Hypothalamus (tissue), 51 donors: ENCODE measurements around the gene NEUROD4.
"Not testable (repeated sequence)": the region's sequence is repeated elsewhere in the genome, so short reads cannot be mapped to it uniquely, and the experiment has no call there.

Experiments used
- DNase-seq, 51 donors: peaks; one replicate each; lab custom pipeline; 2025; lab: John Stamatoyannopoulos, UW

The NEUROD4 gene

DNA sequence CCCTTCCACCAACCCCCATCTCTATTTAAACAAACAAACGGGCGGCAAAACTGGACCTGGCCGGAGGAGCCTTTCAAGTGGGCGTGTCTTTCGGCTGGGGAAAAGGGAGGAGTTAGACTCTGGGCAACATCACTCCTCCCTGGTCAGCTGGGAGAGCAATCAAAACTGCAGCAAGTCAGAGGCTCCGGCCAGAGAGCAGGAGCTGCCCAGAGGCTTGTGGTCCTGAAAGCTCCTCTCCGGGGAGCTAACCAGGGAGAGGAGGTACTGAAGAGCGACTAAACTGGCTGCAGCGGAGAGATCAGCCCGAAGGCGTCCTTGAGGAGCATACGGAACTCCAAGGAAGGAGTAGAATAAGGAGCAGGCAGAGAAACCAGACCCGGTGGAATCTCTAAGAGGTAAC, at the start of gene NEUROD4:
NEUROD4 (plus strand) TSS at position 191 of the 400 bp plus-strand sequence. CDS start 6,466 bp downstream, outside the sequence.
- DNase-seq, result peak in 18 of 51 donors; percentile 2 to 43 (median 7)

DNA sequence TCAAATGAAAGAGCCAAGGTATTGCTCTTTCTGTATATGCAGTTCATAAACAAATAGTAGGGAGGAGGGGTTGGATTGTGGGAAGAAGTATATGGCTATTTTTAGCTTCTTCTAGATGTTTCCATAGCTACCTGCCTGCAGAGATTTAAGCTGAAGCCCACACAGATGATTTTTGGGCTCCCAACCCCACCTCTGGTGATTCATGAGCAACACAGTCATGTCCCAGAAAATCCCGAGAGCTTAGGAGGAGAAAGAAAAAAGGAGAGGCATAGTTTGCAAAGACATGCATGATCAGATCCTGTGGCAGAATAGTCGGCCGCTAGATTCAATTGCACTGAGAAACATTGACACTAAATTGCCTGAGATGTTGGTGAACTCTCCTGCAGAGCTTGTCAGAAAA, 49.0 kb upstream of the NEUROD4 start:
- DNase-seq, result peak in 1 of 51 donors; percentile 63

DNA sequence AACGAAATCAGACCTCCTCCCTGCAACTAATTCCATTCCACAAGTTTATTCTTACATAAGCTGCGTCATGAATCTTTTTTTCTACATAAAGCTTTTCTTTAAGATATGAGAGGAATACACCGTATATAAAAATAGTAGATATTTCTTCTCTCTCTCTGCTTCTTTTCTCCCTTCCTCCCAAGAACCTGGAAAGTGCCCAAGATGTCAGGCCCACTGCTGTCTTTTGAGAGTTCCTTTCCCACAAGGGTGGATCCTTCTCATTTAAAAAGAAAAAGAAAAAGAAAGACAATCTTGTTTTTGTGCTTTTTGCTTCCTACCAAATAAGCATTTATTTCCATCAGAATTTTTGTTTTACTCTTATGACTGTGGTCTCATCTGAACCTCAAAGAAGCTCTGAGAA, 46.2 kb upstream of the NEUROD4 start:
- no peak for DNase-seq

DNA sequence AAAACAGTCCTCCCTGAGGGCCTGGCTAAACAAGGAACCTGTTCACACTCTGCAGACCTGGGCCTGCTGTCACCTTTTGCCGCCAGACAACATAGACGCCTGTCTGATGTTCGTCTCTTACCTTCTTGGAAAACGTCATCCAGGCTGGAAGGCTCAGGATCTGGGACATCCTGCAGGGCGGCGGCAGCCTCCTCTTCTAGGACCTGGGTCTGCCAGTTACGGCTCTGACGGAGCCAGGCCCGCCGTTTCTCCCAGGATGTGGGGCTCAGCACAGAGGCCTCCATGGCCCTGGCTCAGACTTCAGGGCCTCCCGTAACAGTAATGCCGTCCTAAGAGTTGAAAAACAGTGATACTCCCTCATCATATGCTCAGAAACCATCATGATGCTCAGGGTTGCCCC, 45.5 kb upstream of the NEUROD4 start:
- no peak for DNase-seq

DNA sequence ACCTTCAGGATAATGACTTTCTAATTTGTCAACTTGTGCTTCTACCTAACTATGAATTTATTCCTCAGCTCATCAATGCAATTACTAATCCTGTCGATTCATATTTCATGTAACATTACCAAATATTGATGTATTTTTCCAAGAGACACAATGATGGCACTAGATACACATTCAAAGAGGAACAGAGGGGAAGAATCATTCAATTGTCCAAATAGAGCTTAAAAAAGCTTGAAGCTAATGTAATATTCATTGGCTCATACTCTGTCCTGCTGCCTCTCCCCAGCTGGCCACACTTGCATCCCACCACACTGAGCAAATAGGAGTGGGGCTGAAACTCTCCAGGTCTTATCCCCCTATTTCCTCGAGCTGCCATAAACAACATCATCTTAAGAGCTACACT, 44.5 kb upstream of the NEUROD4 start:
- DNase-seq, result peak in 3 of 51 donors; percentile 4 to 25 (median 7)

DNA sequence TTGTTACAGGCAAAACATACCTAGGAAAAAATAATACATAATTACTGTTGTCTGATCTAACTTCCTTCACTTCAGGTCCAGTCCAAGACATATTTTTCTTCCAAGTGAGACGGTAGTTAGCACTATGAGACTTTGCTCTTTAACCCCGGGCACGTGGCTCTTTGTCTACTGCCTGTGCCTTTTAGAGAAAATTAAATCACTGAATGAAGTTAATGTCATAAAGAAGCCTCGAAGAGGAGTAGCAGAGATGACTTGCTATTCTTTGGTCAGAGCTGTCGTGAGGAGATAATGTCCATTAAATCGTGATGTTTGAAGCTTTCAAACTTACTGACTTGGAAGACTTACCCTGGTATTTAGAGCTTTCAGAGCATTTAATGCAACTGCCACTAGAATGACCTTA, 43.9 kb upstream of the NEUROD4 start:
- no peak for DNase-seq

GRCh38 chr12:54977155-54977554, 42.6 kb upstream of the NEUROD4 start:
- DNase-seq, result no peak

DNA sequence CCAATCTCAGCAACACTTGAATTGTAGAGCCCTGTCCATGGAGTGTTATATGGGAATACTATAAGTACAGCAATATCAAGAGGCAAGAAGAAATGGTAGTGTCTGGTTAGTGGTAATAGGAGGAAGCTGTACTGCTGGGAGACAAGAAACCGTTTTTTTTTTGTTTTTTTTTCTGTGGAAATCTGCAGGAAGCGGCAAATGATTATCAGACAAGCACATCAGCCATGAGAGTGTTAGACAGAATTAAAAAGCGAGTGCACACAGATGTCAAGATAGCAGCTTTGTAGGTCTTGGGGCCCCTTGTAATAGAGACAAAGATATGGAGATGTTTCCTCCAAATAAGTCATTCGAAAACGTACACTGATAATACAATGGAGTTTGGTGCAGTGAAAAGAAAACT, 41.9 kb upstream of the NEUROD4 start:
- DNase-seq, result no peak

- no peak for DNase-seq
Observed at GRCh38 chr12:54980341-54980740, 39.4 kb upstream of the NEUROD4 start.

DNA sequence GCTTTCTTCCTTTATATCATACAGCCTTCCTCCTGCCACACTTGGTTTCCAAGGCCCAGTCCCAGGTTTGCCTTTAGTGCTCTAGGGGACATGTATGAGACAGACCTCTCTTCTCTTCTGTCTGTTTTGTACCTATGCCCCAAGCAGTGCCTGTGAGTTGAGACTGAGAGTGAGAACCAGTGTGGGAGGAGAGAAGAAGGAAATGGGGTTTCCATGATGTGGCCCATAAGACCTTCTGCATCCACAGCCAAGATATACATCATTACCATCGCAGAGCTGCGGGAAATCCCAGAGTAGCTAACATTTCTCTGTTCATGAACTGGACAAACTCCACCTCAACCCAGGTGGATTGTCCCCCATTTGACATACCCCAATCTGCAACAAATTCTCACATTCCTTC, 38.0 kb upstream of the NEUROD4 start:
- no peak for DNase-seq

DNA sequence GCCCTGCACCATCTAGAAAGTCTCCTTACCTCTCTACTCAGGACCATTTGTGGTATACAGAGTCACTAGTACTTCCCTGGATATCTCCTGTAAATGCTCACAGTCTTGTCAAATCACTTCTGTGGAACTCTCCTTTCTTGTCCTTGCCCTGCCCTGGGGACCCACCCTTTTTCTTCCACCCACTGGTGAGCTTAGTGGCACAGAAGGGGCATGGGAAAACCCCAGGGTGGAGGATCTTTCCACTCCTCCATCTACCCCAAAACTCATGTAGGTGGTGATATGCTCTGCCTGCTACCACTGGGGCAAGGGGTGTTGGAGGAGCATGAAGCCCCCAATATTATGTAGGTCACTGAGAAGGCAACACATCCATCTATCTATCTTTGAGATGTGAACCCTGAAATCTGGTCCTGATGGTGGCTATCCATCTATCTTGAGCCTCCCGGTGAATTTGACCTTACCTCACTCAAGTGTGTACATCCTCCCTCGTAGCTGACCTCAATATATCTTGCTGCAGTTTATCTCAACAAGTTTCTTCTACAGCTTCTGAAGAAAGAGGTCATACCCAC, 36.2 kb upstream of the NEUROD4 start:
- no peak for DNase-seq

GRCh38 chr12:54984658-54985376, 35.0 kb upstream of the NEUROD4 start, which contains the start of gene TESPA1:
Gene TESPA1 (minus strand): TSS chr12:54984762. CDS start chr12:54974562, 10,200 bp downstream.
- DNase-seq, result peak in 11 of 51 donors; percentile 2 to 17 (median 9)

- not testable (repeated sequence) for DNase-seq
Observed at GRCh38 chr12:54986773-54987172, 33.0 kb upstream of the NEUROD4 start.

DNA sequence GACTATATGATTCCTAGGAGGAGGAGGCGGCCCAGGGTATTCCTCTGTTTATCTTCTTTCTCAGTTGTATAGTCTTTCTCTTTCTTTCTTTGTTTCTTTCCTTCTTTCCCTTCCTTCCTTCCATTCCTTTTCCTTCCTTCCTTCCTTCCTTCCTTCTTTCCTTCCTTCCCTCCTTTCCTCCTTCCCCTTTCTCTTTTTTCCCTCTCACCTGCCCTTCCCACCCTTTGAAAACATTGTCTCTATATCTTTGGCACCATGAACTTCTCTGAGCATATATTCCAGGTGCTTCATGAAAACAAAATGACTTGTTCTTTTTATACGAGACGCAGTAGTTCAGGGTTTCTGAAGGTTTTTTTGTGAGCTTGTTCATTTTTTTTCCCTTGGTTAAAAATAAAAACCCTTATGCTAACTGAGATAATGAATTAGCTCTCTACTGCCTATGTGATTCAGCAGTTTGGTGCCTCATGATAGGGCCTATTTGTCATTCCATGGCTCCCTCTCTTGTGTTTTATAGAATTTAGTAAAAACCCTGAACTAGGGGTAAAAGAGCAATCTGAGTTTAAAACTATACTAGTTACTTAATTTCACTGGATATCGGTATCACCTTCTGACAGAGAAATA, 32.1 kb upstream of the NEUROD4 start:
- no peak for DNase-seq

- peak in 50 of 51 donors; percentile 2 to 94 (median 60) for DNase-seq
Observed at GRCh38 chr12:54988402-54989054, 31.2 kb upstream of the NEUROD4 start.

GRCh38 chr12:54989829-54990228, 29.9 kb upstream of the NEUROD4 start:
- no peak for DNase-seq

DNA sequence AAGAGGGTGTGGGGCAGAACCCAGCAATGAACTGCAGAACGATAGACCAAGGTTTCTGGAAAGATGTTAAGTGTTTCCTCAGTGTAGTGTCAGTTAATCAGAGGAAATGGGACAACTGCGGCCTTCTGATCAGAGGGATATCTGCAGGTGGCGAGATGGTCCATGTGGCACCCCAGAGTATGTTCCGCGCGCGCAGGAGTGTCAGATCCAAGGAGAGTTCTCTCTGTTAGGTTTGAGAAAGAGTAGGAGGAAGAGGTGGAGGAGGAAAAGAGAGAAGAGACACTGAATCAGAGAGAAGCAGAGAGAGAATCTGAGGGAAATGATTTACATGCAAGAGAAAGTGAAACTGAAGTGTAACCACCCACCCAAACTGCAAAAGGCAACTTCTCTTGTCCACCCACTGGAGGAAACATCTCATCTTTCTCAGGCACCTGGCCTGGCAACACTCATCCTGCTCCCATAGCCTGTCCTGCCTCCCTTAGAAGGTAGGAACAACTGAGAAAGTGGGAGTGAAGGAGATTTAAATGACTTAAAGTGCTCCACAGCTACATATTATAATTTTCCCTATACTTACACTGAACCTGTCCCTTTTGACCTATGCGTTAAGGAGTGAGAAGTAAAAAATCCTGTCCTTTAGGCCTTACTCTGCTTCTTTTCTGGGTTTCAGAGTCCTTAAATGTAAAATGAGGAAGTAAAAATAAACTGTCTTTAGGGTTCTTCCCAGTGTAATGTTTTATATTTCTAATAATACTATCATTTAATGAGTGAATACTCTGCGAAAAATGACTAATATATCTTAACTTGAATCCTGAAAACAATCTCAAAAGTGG, 28.4 kb upstream of the NEUROD4 start:
- peak in 1 of 51 donors; percentile 22 for DNase-seq

DNA sequence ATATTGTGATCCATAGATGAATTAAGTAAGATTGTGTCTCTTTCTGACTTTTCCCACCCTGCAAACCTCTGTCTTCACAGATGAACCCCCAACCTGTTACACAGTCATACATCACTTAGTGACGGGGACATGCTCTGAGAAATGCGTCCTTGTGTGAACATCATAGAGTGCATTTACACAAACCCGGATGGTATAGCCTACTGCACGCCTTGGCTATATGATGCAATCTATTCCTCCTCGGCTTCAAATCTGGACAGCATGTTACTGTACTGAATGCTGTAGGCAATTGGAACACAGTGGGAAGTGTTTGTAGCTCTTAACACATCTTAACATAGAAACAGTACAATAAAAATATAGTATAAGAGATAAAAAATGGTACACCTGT, 27.8 kb upstream of the NEUROD4 start:
- DNase-seq, result no peak

DNA sequence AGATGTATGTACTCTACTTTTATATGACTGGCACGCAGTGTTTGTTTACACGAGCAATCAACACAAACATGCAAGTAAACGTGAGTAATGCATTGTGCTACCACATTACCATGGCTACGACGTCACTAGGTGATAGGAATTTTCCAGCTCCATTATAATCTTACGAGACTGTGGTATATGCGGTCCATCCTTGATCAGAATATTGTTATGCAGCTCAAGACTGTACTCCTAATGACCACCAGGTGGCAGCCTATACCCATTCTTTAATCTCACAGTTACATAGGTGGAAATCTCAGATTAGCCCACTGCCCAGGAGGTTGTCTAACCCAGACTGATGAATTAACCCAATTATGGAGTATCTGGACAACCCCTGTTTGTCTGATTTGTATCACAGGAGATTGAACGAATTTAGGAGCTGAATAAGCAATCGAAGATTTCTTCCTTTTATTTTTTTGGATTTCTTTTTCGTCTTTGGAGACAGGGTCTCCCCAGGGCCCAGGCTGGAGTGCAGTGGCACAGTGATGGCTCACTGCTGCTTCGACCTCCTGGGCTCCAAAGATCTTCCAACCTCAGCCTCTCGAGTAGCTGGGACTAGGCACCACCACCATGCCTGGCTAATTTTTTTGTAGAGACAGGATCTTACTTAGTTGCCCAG, 26.5 kb upstream of the NEUROD4 start:
- peak in 28 of 51 donors; percentile 0 to 76 (median 28) for DNase-seq

DNA sequence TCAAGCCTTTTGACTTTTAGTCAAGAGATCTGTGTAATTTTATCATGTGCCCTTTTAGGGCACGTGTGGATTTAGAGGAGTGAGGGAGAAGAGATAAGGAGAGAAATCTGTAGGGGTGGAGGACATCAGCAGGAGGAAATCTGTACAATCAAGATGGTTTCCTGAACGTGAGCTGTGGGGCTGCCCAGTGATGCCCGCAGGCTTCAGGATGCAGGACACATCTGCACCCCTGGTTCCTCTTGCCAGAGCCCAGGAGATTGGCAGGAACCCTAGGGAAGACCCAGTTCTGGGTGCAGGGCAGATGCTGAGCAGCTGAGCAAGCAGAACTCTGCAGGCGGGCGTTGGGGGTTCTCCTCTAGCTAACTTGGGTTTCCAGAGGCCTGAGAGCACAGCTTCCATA, 23.6 kb upstream of the NEUROD4 start:
- DNase-seq, result no peak
